MM.1S (cell line): Measurements from ENCODE around the gene FZD7.

ENCODE experiments used
- EZH2 ChIP-seq: fragments of 300-600 bp; sonication (generic); optimal IDR thresholded peaks from 2 replicates; pipeline ENCODE3; 2017; ENCODE audit warnings: low read depth, mild to moderate bottlenecking, antibody characterized with exemption, low read length, mixed read lengths
- EZH2phosphoT487 ChIP-seq: fragments of 300-600 bp; sonication (generic); IDR thresholded peaks from 2 replicates; pipeline ENCODE4 v1.6.1; 2018; ENCODE audit warnings: antibody characterized with exemption, low read length
- TF ChIP-seq, protein P1 (sequence below): fragments of 300-600 bp; sonication (generic); IDR thresholded peaks from 2 replicates; pipeline ENCODE4 v1.5.1; 2016; ENCODE audit warnings: antibody characterized with exemption, low read length, mixed read lengths

- TF ChIP-seq, protein P1, sequence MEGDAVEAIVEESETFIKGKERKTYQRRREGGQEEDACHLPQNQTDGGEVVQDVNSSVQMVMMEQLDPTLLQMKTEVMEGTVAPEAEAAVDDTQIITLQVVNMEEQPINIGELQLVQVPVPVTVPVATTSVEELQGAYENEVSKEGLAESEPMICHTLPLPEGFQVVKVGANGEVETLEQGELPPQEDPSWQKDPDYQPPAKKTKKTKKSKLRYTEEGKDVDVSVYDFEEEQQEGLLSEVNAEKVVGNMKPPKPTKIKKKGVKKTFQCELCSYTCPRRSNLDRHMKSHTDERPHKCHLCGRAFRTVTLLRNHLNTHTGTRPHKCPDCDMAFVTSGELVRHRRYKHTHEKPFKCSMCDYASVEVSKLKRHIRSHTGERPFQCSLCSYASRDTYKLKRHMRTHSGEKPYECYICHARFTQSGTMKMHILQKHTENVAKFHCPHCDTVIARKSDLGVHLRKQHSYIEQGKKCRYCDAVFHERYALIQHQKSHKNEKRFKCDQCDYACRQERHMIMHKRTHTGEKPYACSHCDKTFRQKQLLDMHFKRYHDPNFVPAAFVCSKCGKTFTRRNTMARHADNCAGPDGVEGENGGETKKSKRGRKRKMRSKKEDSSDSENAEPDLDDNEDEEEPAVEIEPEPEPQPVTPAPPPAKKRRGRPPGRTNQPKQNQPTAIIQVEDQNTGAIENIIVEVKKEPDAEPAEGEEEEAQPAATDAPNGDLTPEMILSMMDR, result peak; percentile 40
- no peak for TF ChIP-seq EZH2phosphoT487
- TF ChIP-seq EZH2, result no peak
Observed at GRCh38 chr2:202033317-202034248, at the start of gene FZD7.
